ENCODE results near the gene CYTH1.

DNA sequence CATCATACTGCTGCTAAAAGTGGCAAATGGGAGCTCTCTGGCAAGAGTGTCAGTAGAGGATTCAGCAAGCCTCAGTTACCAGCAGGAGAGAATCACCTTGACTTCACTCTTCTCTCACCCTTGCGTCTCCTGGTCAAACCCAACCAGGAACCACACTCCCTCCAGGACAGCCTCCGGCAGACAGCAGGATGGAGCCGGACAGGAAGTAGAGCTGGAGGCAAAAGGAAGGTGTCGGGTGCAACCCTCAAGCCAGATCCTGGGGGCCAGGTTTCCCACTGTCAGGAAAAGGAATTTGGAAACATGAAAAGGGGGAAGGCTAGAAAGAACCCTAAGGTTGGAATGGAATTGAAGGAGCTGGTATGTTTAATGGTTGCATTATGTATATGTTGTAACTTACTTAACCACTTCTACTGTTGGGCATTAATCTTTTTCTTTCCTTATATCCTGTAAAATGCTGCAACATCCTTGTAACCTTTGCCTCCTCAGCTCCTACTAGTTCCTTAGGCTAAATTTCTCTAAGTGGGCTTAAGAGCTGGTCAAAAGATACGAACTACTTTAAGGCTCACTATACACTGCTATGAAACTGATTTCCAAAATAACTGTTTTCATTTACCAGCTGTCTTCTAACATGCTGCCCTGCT lies 40.3 kb downstream of the CYTH1 start:
- no peak for TF ChIP-seq EZH2 (IDR thresholded peaks at IDR 0.05; ENCODE audit: insufficient read depth, low read length)
- TF ChIP-seq CTCF (IDR thresholded peaks at IDR 0.05; ENCODE audit: insufficient read depth, low read depth, low read length): no peak

Measured in astrocyte (in vitro differentiated cells and primary cell).